Raji (cell line): ENCODE data around the gene BCR.

Experiments used
- POLR2A ChIP-seq: IDR thresholded peaks from 2 replicates; pipeline ENCODE4 v1.6.1; 2011; ENCODE audit warnings: low read depth, low read length, control low read depth; ENCODE audit not compliant: insufficient read depth

The BCR gene

GRCh38 chr22:23285734-23286133, 105.4 kb downstream of the BCR start:
- TF ChIP-seq POLR2A, result no peak

DNA sequence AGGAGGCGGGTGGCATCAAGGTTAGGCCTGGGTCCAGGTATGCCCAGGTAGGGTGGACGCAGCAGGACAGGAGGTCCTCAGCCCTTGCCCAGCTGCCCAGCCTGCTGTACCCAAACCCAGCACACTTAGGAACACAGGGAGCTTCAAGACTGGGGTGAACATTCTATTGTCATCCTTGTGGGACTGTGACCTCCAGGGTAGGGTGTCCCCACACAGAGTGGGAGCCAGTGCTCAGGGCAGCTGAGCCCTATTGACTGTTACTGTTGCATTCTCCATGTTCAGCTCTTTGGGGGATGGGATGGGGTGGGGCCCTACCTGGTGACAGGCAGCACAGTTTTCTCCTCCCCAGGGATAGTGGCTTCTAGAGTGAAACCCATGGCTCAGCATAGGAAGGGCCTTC, 106.0 kb downstream of the BCR start:
- no peak for TF ChIP-seq POLR2A

DNA sequence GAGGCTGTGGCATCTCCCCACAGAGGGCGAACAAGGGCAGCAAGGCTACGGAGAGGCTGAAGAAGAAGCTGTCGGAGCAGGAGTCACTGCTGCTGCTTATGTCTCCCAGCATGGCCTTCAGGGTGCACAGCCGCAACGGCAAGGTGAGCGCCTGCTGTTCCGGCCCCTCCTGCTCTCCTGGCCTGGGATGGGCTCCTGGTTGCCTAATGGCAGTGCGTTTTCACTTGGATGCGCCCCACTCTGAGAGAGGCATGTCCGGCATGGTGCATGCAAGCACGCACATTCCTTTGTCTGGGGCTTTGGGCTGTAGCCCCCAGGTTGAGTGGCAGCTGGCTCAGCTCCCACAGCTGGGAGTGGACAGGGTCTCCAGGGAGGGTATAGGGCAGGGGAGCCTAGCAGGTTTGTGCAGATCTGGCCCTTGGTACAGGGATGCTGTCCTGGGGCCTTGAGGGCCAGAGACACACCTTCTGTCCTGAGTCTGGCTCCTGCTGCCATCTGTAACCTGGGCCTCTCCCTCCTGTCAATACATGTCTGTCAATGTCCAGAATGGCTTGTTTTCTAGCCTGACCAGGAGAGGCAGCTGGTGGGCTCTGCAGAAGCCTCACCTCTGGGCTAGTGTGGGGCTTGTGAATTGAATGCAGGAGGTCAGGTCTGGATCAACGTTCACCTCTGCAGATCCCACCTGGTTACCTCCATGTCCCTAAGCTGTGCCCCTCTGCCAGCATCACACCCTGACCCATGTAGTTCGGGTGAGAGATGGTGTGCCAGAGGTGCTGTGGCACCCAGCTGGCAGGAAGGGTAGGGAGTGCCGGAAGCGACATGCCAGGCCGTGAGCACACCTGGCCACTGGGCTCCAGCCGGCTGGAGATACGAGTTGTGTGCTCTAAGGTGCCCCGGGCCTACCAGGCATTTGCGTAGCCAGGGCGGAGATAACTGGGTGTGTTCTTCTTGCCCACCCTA, 107.1 kb downstream of the BCR start:
- no peak for TF ChIP-seq POLR2A

DNA sequence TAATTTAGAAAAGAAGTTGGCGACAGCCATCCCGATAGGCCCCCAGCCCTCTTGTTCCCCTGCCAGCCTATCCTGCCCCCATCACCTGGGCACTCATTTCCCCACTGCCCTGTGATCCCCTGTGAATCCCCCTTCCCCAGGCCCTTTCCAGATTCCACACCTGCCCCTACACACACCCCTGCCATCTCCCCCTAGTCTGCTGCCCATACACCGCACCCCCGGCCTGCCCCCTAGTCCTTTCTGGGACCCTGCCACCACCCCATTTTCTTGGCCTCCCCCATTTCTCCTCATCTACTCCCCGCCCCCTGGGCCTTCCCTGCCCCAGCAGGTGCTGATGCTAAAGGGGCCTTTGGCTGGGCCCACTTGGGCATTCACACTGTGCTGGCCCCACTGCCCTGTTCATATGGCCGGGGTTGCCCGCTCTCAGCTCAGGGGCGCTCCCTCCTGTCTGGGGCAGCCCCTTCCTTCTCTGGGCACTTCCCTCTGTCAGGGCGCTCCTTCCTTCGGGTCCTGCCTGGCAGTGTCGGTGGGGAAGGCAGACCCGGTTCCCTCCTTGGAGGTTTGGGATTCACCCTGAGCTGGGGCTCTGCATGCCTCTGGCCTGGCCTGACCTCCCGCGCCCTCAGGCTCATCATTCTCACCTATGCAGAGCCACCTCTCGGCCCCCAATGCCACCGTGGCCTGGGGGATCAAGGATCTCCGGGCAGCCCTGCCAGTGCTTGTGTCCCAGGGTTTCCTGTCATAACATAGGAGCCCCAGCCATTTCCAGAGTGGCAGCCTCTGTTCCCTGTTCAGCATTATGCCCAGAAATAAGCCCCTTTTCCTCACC, 108.2 kb downstream of the BCR start:
- no peak for TF ChIP-seq POLR2A

DNA sequence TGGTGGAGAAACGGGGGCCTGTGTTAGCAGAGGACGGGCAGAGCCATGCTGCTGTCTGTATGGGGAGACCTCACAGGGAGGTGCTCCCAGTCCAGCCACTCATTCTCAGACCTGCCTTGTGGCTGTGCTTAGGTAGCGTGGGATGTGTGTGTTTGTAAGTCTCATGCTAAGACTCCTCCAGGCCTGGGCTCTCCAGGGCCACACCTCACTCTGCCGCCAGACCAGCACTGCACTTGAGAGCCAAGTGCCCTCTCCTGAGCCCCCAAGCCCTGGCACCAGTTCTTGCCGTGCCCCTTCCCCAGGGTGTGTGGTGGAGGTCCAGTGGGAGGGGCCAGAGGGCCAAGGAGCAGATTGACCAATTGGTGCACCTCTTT, 108.8 kb downstream of the BCR start:
- TF ChIP-seq POLR2A, result no peak

- TF ChIP-seq POLR2A, result no peak
Observed at GRCh38 chr22:23289851-23290724, 109.8 kb downstream of the BCR start.

- no peak for TF ChIP-seq POLR2A
Observed at GRCh38 chr22:23291806-23292452, 111.6 kb downstream of the BCR start.

DNA sequence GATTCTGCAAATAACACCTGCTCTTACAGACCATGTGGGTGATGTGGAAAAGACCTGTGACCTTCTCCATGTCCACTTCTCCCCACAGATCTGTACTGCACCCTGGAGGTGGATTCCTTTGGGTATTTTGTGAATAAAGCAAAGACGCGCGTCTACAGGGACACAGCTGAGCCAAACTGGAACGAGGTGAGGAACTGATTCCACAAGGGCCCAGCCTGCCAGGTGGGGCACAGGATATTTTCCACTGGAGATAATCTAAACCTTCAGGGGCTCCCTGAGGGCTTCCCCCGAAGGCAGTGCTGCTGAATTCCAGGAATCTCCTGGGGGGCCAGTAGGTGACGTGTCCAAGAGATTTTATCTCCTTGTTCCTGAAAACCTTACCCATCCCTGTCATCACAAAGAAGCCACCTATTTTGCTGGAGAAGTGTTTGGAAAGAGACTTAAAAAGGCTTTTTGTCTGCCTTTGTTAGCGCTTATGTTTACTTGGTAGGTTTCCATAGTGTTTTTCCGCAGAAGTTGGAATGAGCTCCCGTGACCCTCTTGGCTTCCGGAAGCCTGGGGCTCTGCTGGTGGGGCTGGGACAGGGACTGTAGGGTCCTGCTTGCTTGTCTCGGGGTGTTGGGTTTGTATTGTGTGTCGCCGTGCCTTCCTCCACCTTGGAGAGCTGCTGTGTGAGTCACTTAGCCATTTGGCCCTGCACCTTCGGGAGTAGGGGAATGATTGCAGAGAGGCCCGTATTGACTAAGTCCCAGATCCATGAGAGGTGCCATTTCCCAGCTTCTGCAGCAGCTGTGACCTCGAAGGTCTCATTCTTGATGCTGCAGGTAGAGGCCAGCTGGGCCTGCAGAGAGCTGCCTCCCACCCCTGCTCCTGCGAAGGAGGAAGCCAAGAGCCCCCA, 112.4 kb downstream of the BCR start:
- no peak for TF ChIP-seq POLR2A

DNA sequence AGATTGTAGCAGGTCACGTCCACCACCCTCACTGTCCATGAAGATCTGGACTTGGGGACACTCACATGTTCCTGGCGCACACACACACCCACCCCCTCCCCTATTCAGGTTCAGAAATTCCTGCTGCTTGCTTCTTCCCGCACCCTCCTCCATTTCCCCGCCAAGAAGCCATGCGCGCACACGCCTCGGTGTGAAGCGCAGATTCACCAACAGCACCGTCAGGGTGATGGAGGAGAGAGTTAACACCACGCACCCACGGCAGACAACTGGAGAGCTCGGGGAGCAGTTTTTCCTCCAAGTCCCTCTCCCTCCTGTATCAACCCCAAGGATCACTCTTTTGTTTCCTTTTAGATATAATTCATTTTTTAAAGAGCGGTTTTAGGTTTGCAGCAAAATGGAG, 113.4 kb downstream of the BCR start:
- no peak for TF ChIP-seq POLR2A

DNA sequence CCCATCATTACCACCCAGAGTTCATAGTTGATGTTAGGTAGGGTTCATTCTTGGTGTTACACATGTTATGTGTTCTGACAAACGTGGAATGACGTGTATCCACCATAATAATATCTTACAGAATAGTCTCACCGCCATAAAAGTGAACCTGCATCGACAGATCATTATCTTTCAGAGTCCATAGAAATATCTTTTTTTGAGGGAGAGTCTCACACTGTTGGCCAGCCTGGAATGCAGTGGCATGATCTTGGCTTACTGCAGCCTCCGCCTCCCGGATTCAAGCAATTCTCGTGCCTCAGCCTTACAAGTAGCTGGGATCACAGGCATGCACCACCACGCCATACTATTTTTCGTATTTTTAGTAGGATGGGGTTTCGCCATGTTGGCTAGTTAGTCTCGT, 113.9 kb downstream of the BCR start:
- no peak for TF ChIP-seq POLR2A

DNA sequence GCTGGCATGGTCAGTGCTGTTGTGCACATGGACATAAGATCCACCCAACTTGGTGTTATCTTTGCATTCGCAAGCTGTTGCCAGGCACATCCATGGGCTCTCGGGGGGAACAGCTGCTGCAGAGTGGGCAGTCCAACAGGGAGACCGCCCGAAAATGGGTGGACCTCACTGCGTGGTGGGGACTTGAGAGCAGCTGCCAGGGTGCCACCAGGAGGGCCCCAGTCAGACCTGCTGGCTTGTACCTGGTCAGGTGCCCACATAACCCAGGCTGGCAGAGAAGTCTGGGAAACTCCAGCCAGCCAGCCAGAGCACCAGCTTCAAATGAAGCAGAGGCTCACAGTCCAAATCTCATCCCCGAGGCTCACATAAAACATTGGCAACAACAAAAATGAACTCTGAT, 120.2 kb downstream of the BCR start:
- no peak for TF ChIP-seq POLR2A

- no peak for TF ChIP-seq POLR2A
Observed at GRCh38 chr22:23301591-23301990, 121.3 kb downstream of the BCR start.

DNA sequence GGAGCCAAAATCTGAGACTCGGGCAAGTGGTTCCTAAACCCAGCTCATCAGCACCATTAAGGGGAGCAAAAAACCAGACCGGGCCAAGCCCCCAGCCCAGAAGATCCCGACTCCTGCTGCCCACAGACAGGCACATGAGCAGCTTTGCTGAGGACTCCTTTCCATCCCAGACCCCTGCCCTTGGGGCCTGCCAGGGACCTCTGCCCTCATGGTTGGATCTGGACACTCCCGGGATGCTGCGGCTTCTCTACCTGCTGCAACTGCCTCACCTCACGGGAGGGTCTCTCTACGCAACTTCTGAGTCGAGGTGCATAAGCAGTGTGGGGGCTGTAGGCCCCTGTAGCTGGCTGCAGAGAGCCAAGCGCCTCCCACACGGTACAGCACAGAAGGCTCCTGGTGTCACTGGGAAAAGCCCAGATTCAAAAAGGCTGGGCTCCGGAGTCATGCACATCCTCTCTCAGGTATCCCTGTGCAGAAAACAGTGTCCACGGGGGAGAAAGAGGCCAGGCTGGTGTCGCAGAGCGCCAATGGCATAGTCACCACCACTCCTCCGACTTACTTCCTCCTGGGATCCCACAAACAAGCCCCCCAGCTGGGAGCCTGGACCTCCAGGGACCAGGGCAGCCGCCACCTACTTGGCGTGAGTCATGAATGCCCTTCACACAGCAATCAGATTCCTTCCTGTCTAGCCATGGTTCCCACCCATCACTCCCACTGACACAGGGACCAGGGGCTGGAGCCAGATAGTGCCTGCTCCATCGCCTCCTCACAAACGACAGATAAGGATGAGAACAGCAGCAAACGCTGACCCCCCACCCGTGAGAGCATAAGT, 122.1 kb downstream of the BCR start:
- no peak for TF ChIP-seq POLR2A
